ENCODE results near the gene CHD6. TPM values are rescaled to one million over a fixed set of nuclear protein-coding genes. Genes with fewer than 3 reads are reported as not detected.
A peak's percentile ranks its signal among the peaks of the same experiment; 100 is the strongest.
"Not testable (repeated sequence)": the region's sequence is repeated elsewhere in the genome, so short reads cannot be mapped to it uniquely, and the experiment has no call there.

The CHD6 gene
- total and polyA plus RNA-seq, 2 donors = 11.8 to 45.7 TPM

DNA sequence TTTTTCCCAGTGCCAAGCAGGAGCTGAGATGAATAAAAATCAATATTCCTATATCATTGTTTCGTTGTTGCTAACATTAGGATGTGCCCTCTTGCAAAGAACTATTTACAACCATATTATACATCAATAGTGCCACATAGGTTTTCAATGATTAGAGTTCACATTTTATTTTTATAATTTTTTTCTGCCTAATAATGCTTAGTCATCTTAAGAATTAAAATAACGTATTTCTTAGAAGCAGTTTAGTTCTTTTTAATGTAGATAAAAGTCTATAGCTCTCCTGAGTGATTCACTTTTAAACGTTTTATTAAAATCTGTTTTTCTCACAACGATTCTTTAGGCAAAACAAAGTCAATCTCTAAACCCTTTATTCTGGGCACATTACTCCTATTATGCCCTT lies 71.6 kb downstream of the CHD6 start:
- WGBS = 97% methylated on average over 4 of the region's 4 CpGs
- H3K4me1 ChIP-seq (ENCODE audit: control insufficient read depth in 2 of 2, insufficient read depth in 2 of 2, low read length in 2 of 2) = no peaks in the 10 kb centered on the region

DNA sequence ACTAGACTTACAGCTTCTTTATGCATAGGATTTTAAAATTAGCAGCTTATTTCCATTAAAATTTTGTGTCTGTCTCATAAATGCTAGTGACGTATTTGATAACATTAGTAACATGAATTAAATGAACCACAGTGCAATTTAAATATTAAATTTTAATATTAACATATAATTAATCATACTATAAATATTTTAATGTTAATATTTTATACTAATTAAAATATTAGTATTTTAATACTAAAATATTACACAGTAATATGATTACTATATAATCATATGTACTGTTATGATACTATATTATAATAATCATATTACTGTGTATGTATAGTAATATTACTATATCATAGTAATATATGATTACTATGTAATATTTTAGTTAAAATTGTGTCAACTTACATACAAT lies 73.7 kb downstream of the CHD6 start:
- Histone ChIP-seq H3K4me1 (ENCODE audit: control insufficient read depth in 2 of 2, insufficient read depth in 2 of 2, low read length in 2 of 2) (no peaks in the 10 kb centered on the region), H3K27ac (ENCODE audit: low read depth in 1 of 2, low read length in 1 of 2) (no peak overlapping the region), H3K4me3 (ENCODE audit: low read length in 2 of 2) (no peak overlapping the region), H3K27me3 (ENCODE audit: control insufficient read depth in 2 of 2, insufficient read depth in 1 of 2, low read length in 1 of 2) (no peaks in the 10 kb centered on the region), H3K9me3 (ENCODE audit: control insufficient read depth in 2 of 2, insufficient read depth in 1 of 2, low read length in 1 of 2) (no peaks in the 10 kb centered on the region), H3K36me3 (ENCODE audit: control insufficient read depth in 2 of 2, insufficient read depth in 2 of 2, low read length in 1 of 2) (peaks cover 0 to 3% of the 10 kb centered on the region in 2 donors)
- no peak for DNase-seq (ENCODE audit: low read depth in 6 of 9, low spot score in 9 of 9)
- WGBS = 99% methylated on average over 1 of the region's 1 CpG

More for the DNA sequence above, 71.6 kb downstream of the CHD6 start:
- H3K9me3 ChIP-seq (ENCODE audit: control insufficient read depth in 2 of 2, insufficient read depth in 1 of 2, low read length in 1 of 2) = no peaks in the 10 kb centered on the region
- no peak overlapping the region for H3K27ac ChIP-seq (ENCODE audit: low read depth in 1 of 2, low read length in 1 of 2)
- no peak for DNase-seq (ENCODE audit: low read depth in 6 of 9, low spot score in 9 of 9)
- peaks cover 0 to 10% of the 10 kb centered on the region in 2 donors for H3K36me3 ChIP-seq (ENCODE audit: control insufficient read depth in 2 of 2, insufficient read depth in 2 of 2, low read length in 1 of 2)
- no peaks in the 10 kb centered on the region for H3K27me3 ChIP-seq (ENCODE audit: control insufficient read depth in 2 of 2, insufficient read depth in 1 of 2, low read length in 1 of 2)
- H3K4me3 ChIP-seq (ENCODE audit: low read length in 2 of 2) = no peak overlapping the region

DNA sequence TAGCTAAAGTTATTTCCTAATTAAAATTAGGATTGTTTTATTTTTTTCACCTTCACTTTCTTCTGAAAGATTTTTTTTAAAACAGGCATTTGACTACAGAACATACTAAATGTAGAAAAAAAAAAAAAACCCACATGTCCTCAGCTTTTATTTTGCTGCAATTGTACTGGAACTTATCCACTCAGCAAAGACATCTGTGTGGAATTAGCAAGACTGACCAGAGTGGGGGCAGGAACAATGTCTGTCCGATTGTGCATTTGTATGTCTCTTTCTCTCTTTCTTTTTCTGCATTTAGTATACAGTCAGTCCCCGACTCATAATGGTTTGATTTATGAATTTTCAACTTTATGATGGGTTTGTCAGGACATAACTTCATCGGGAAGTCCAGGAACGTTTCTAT lies 77.3 kb downstream of the CHD6 start:
- Histone ChIP-seq H3K9me3 (ENCODE audit: control insufficient read depth in 2 of 2, insufficient read depth in 1 of 2, low read length in 1 of 2) (peaks cover 0 to 5% of the 10 kb centered on the region in 2 donors), H3K27ac (ENCODE audit: low read depth in 1 of 2, low read length in 1 of 2) (no peak overlapping the region), H3K36me3 (ENCODE audit: control insufficient read depth in 2 of 2, insufficient read depth in 2 of 2, low read length in 1 of 2) (peaks cover 0 to 9% of the 10 kb centered on the region in 2 donors), H3K4me1 (ENCODE audit: control insufficient read depth in 2 of 2, insufficient read depth in 2 of 2, low read length in 2 of 2) (no peaks in the 10 kb centered on the region), H3K4me3 (ENCODE audit: low read length in 2 of 2) (no peak overlapping the region), H3K27me3 (ENCODE audit: control insufficient read depth in 2 of 2, insufficient read depth in 1 of 2, low read length in 1 of 2) (no peaks in the 10 kb centered on the region)
- no peak for DNase-seq (ENCODE audit: low read depth in 6 of 9, low spot score in 9 of 9)
- WGBS = 81% methylated on average over 4 of the region's 4 CpGs

DNA sequence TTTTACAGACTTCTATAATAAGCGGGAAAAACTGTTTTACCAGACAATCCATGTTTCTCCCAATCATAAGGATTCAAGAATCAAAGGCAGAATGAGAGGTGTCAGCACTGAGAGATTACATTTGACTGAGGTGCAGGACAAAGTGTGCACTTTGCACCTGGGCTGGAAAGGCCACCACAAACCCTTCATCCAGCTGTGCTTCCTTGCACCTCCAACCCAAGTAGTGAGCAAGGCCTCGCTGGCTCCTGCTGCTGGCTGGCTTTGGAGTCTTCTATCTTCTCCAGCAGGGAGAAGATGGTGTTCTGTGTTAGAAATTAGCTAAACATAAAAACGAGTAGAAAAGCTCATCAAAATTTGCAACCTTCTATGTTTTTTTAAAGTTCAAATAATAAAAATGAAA lies 77.7 kb downstream of the CHD6 start:
- WGBS = 78% methylated on average over 3 of the region's 3 CpGs
- H3K9me3 ChIP-seq (ENCODE audit: control insufficient read depth in 2 of 2, insufficient read depth in 1 of 2, low read length in 1 of 2) = peaks cover 0 to 5% of the 10 kb centered on the region in 2 donors

DNA sequence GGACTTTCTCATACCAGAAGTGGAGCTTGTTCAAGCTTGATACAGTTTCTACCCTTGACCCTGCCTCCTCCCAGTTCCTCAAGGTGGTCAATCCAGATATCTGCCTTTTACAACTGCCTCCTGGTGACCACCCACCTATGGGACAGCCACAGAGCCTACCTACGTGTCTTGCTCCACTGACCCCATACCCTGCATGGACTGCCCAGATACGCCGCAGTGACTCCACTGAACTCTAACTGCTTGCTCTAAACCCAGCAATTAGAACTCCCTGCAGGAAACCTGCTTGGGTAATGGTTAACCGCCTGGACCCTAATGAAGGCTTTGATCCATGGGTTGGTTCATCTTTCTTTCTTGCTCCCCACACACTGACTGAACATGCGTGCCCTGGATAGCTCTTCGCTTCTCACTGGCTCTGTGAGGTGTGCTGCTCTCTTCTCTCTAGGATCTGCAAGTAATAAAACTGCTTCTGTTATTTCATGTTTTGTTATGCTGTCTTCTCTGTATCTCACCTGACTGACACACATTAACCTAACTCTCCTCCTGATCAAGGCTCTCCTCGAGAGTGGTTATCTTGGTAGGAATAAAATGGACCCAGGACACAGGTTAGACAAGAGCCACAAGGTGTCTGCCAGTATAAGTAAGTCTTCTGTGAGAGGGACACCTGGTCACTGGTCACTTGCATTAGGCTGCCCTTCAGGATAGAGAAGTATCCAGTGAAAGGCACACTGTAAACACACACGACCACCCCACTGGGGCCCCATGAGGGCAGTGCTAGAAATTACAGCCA lies 79.2 kb downstream of the CHD6 start:
- WGBS = 98% methylated on average over 8 of the region's 8 CpGs
- Histone ChIP-seq H3K36me3 (ENCODE audit: control insufficient read depth in 2 of 2, insufficient read depth in 2 of 2, low read length in 1 of 2) (peaks cover 0 to 9% of the 10 kb centered on the region in 2 donors), H3K9me3 (ENCODE audit: control insufficient read depth in 2 of 2, insufficient read depth in 1 of 2, low read length in 1 of 2) (peaks cover 0 to 5% of the 10 kb centered on the region in 2 donors), H3K4me3 (ENCODE audit: low read length in 2 of 2) (no peak overlapping the region), H3K27me3 (ENCODE audit: control insufficient read depth in 2 of 2, insufficient read depth in 1 of 2, low read length in 1 of 2) (no peaks in the 10 kb centered on the region), H3K27ac (ENCODE audit: low read depth in 1 of 2, low read length in 1 of 2) (no peak overlapping the region), H3K4me1 (ENCODE audit: control insufficient read depth in 2 of 2, insufficient read depth in 2 of 2, low read length in 2 of 2) (no peaks in the 10 kb centered on the region)
- DNase-seq (ENCODE audit: low read depth in 6 of 9, low spot score in 9 of 9) = no peak

More for the DNA sequence above, 77.7 kb downstream of the CHD6 start:
- Histone ChIP-seq H3K4me1 (ENCODE audit: control insufficient read depth in 2 of 2, insufficient read depth in 2 of 2, low read length in 2 of 2) (no peaks in the 10 kb centered on the region), H3K4me3 (ENCODE audit: low read length in 2 of 2) (no peak overlapping the region), H3K36me3 (ENCODE audit: control insufficient read depth in 2 of 2, insufficient read depth in 2 of 2, low read length in 1 of 2) (peaks cover 0 to 9% of the 10 kb centered on the region in 2 donors), H3K27ac (ENCODE audit: low read depth in 1 of 2, low read length in 1 of 2) (no peak overlapping the region), H3K27me3 (ENCODE audit: control insufficient read depth in 2 of 2, insufficient read depth in 1 of 2, low read length in 1 of 2) (no peaks in the 10 kb centered on the region)
- DNase-seq (ENCODE audit: low read depth in 6 of 9, low spot score in 9 of 9) = no peak

DNA sequence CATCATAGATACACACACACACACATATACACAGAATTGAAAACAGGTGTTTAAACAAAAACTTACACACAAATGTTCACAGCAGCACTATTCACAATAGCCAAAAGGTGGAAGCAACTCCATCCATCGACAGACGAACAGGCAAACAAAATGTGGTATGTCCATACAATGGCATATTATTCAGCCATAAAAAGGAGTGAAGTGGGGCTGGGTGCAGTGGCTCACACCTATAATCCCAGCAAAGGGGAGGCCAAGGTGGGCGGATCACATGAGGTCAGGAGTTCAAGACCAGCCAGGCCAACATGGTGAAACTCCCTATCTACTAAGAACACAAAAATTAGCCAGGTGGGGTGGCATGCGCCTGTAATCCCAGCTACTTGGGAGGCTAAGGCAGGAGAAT lies 80.3 kb downstream of the CHD6 start:
- Histone ChIP-seq H3K9me3 (ENCODE audit: control insufficient read depth in 2 of 2, insufficient read depth in 1 of 2, low read length in 1 of 2) (peaks cover 0 to 5% of the 10 kb centered on the region in 2 donors), H3K36me3 (ENCODE audit: control insufficient read depth in 2 of 2, insufficient read depth in 2 of 2, low read length in 1 of 2) (peaks cover 0 to 14% of the 10 kb centered on the region in 2 donors), H3K27me3 (ENCODE audit: control insufficient read depth in 2 of 2, insufficient read depth in 1 of 2, low read length in 1 of 2) (no peaks in the 10 kb centered on the region), H3K4me3 (ENCODE audit: low read length in 2 of 2) (no peak overlapping the region), H3K27ac (ENCODE audit: low read depth in 1 of 2, low read length in 1 of 2) (no peak overlapping the region), H3K4me1 (ENCODE audit: control insufficient read depth in 2 of 2, insufficient read depth in 2 of 2, low read length in 2 of 2) (no peaks in the 10 kb centered on the region)
- DNase-seq (ENCODE audit: low read depth in 6 of 9, low spot score in 9 of 9) = no peak
- WGBS = 97% methylated on average over 4 of the region's 4 CpGs

DNA sequence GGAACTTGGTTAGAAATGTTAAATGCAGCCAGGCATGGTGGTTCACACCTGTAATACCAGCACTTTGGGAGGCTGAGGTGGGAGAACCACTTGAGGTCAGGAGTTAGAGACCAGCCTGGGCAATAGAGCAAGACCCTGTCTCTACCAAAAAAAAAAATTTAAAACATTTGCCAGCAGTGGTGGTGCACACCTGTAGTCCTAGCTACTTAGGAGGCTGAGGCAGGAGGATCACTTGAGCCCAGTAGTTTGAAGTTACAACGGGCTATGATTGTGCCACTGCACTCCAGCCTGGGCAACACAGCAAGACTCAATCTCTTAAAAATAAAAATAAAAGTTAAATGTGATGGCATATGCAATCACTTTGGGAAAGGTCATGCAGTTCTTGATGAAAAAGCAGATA lies 82.6 kb downstream of the CHD6 start:
- peaks cover 0 to 23% of the 10 kb centered on the region in 2 donors for H3K36me3 ChIP-seq (ENCODE audit: control insufficient read depth in 2 of 2, insufficient read depth in 2 of 2, low read length in 1 of 2)
- DNase-seq (ENCODE audit: low read depth in 6 of 9, low spot score in 9 of 9) = not testable (repeated sequence)
- WGBS = 98% methylated on average over 1 of the region's 1 CpG

DNA sequence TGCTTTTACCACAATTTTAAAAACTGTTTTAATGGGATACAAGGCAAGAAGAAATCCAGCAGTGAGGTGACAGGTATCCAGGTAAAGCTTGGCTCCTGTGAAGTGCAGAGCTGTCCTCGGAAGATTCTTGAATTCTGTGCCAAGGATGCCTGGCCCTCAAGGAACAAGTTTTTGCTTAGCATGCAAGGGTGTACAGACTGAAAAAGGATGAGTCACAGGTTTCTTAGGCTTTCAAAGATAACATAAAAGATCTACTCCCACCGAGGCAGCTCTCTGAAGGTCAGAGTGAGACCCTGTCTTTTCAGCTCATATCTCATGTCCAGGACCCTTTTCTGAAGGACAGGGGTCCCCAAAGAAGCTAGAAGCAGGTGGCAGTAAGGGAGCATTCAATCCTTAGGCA lies 83.3 kb downstream of the CHD6 start:
- WGBS = 95% methylated on average over 2 of the region's 2 CpGs
- Histone ChIP-seq H3K36me3 (ENCODE audit: control insufficient read depth in 2 of 2, insufficient read depth in 2 of 2, low read length in 1 of 2) (peaks cover 0 to 24% of the 10 kb centered on the region in 2 donors), H3K4me3 (ENCODE audit: low read length in 2 of 2) (no peak overlapping the region), H3K27me3 (ENCODE audit: control insufficient read depth in 2 of 2, insufficient read depth in 1 of 2, low read length in 1 of 2) (no peaks in the 10 kb centered on the region), H3K4me1 (ENCODE audit: control insufficient read depth in 2 of 2, insufficient read depth in 2 of 2, low read length in 2 of 2) (no peaks in the 10 kb centered on the region), H3K9me3 (ENCODE audit: control insufficient read depth in 2 of 2, insufficient read depth in 1 of 2, low read length in 1 of 2) (peaks cover 0 to 5% of the 10 kb centered on the region in 2 donors), H3K27ac (ENCODE audit: low read depth in 1 of 2, low read length in 1 of 2) (peak overlapping the region in 1 of 2 donors; percentile 26)
- DNase-seq (ENCODE audit: low read depth in 6 of 9, low spot score in 9 of 9) = no peak

More for the DNA sequence above, 82.6 kb downstream of the CHD6 start:
- not testable (repeated sequence) for H3K4me3 ChIP-seq (ENCODE audit: low read length in 2 of 2); H3K27ac ChIP-seq (ENCODE audit: low read depth in 1 of 2, low read length in 1 of 2); H3K9me3 ChIP-seq (ENCODE audit: control insufficient read depth in 2 of 2, insufficient read depth in 1 of 2, low read length in 1 of 2); H3K4me1 ChIP-seq (ENCODE audit: control insufficient read depth in 2 of 2, insufficient read depth in 2 of 2, low read length in 2 of 2); H3K27me3 ChIP-seq (ENCODE audit: control insufficient read depth in 2 of 2, insufficient read depth in 1 of 2, low read length in 1 of 2)

DNA sequence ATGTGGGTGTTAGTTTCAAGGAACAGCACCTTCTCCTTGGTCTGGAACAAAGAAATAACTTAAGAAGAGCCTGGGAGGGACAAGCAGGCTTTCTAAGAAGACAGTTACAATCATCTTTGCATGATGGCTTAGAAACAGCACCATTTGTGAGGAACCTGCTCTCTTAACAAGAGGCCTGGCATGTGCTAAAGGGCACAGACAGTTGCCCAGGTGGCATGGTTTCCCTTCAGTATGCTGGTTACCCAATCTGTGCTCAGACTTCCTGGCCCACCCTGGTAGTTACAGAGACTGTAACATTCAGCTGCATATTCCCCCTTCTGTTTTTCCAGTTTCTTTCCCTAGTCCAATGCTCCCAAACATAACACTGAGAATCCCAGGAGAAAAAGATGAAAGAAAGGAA lies 84.0 kb downstream of the CHD6 start:
- Histone ChIP-seq H3K9me3 (ENCODE audit: control insufficient read depth in 2 of 2, insufficient read depth in 1 of 2, low read length in 1 of 2) (peaks cover 0 to 5% of the 10 kb centered on the region in 2 donors), H3K27ac (ENCODE audit: low read depth in 1 of 2, low read length in 1 of 2) (no peak overlapping the region), H3K4me3 (ENCODE audit: low read length in 2 of 2) (no peak overlapping the region), H3K36me3 (ENCODE audit: control insufficient read depth in 2 of 2, insufficient read depth in 2 of 2, low read length in 1 of 2) (peaks cover 0 to 23% of the 10 kb centered on the region in 2 donors), H3K27me3 (ENCODE audit: control insufficient read depth in 2 of 2, insufficient read depth in 1 of 2, low read length in 1 of 2) (no peaks in the 10 kb centered on the region), H3K4me1 (ENCODE audit: control insufficient read depth in 2 of 2, insufficient read depth in 2 of 2, low read length in 2 of 2) (no peaks in the 10 kb centered on the region)
- DNase-seq (ENCODE audit: low read depth in 6 of 9, low spot score in 9 of 9) = no peak
